Natural killer cell (primary cell): ENCODE data around the gene LGALS9B. TPM values are rescaled to one million over a fixed set of nuclear protein-coding genes. Genes with fewer than 3 reads are reported as not detected.
"Not testable (repeated sequence)": the region's sequence is repeated elsewhere in the genome, so short reads cannot be mapped to it uniquely, and the experiment has no call there.

Experiments
- ATAC-seq, 3 donors: fragments of 150-1000 bp in 2 of 3; fragments of 200-7000 bp in 1 of 3; cut with Tn5 transposase; 1 replicate in 1 of 3; 2 replicates in 2 of 3; pipeline ENCODE4 v1.10.0; 2021; ENCODE audit warnings: mild to moderate bottlenecking in 2 of 3, moderate library complexity in 2 of 3
- DNase-seq, 2 donors: peaks; one replicate each; pipeline versions ENCODE4 v3.0.0 to v3.0.0-alpha.2; 2013 to 2021; ENCODE audit warnings: mixed read lengths in 1 of 2
- H3K27ac ChIP-seq: one replicate; pipeline ENCODE4 v1.5.1; 2013; ENCODE audit warnings: mild to moderate bottlenecking, low read length
- H3K27me3 ChIP-seq: one replicate; pipeline ENCODE4 v1.6.1; 2013; ENCODE audit warnings: low read length; ENCODE audit not compliant: control insufficient read depth, insufficient read depth
- H3K36me3 ChIP-seq: one replicate; pipeline ENCODE4 v1.6.1; 2013; ENCODE audit warnings: low read length; ENCODE audit not compliant: control insufficient read depth, insufficient read depth
- H3K4me1 ChIP-seq: one replicate; pipeline ENCODE4 v1.6.1; 2013; ENCODE audit warnings: low read length; ENCODE audit not compliant: control insufficient read depth, insufficient read depth
- H3K4me3 ChIP-seq: one replicate; pipeline ENCODE4 v1.5.1; 2013; ENCODE audit warnings: low read length
- H3K9me3 ChIP-seq: one replicate; pipeline ENCODE4 v1.6.1; 2013; ENCODE audit warnings: low read length; ENCODE audit not compliant: control insufficient read depth, insufficient read depth
- H3K27ac Mint-ChIP-seq, 2 donors: one replicate each; pipeline ENCODE4 v1.8.0; 2022; ENCODE audit warnings: mild to moderate bottlenecking in 2 of 2, mixed read lengths in 2 of 2, moderate library complexity in 1 of 2
- H3K27me3 Mint-ChIP-seq, 2 donors: one replicate each; pipeline ENCODE4 v1.8.0; 2022; ENCODE audit warnings: low read depth in 2 of 2, mixed read lengths in 2 of 2
- H3K36me3 Mint-ChIP-seq: one replicate; pipeline ENCODE4 v1.8.0; 2022; ENCODE audit warnings: mixed read lengths
- H3K4me1 Mint-ChIP-seq, 2 donors: one replicate each; pipeline ENCODE4 v1.8.0; 2022; ENCODE audit warnings: mixed read lengths in 2 of 2
- H3K4me3 Mint-ChIP-seq: one replicate; pipeline ENCODE4 v1.8.0; 2022; ENCODE audit warnings: mild to moderate bottlenecking, moderate library complexity, mixed read lengths
- H3K9me3 Mint-ChIP-seq, 2 donors: one replicate each; pipeline ENCODE4 v1.8.0; 2022; ENCODE audit warnings: mixed read lengths in 2 of 2
- WGBS: methylation state at CpG from one replicate; pipeline ENCODE4 v1.1.7; 2013; ENCODE audit warnings: missing lambda C conversion rate; ENCODE audit not compliant: insufficient coverage; 5-methylcytosine and 5-hydroxymethylcytosine counted together
- intact Hi-C: fragments of 100-400 bp; cut with micrococcal nuclease; formaldehyde crosslinking; loops from one replicate; pipeline ENCODE4 v1.14.2; 2022
- total RNA-seq, 4 donors: library from RNA; stranded (reverse); fragments of 120-200 nt in 1 of 4; gene quantifications; one replicate each; pipeline versions ENCODE4 v1.2.3 to v1.2.4, GENCODE V29; 2013 to 2022

LGALS9B gene
- total RNA-seq, 3 donors from 2014 or later (not counting 1 experiment from before 2014, with no cell fraction given) = 40.8 to 131 (median 50.8) TPM

- H3K4me3 ChIP-seq, ATAC-seq, H3K9me3 Mint-ChIP-seq, H3K9me3 ChIP-seq, DNase-seq, H3K27ac ChIP-seq, H3K4me1 Mint-ChIP-seq, H3K4me3 Mint-ChIP-seq, H3K27me3 Mint-ChIP-seq, intact Hi-C loops, H3K36me3 ChIP-seq, H3K36me3 Mint-ChIP-seq, H3K27ac Mint-ChIP-seq, H3K4me1 ChIP-seq, H3K27me3 ChIP-seq: not testable (repeated sequence)
- WGBS = 75% methylated on average over 5 of the region's 11 CpGs
These were observed 34.6 kb upstream of the LGALS9B start for GRCh38 chr17:20501896-20502295.

GRCh38 chr17:20500346-20500745 lies 33.0 kb upstream of the LGALS9B start:
- H3K4me3 ChIP-seq, ATAC-seq, H3K36me3 ChIP-seq, DNase-seq, H3K9me3 ChIP-seq, H3K27ac ChIP-seq, H3K27me3 ChIP-seq, H3K36me3 Mint-ChIP-seq, H3K4me1 ChIP-seq, intact Hi-C loops, H3K9me3 Mint-ChIP-seq, H3K4me1 Mint-ChIP-seq, H3K27me3 Mint-ChIP-seq, H3K4me3 Mint-ChIP-seq, H3K27ac Mint-ChIP-seq: not testable (repeated sequence)
- WGBS = 100% methylated on average over 1 of the region's 4 CpGs

DNA sequence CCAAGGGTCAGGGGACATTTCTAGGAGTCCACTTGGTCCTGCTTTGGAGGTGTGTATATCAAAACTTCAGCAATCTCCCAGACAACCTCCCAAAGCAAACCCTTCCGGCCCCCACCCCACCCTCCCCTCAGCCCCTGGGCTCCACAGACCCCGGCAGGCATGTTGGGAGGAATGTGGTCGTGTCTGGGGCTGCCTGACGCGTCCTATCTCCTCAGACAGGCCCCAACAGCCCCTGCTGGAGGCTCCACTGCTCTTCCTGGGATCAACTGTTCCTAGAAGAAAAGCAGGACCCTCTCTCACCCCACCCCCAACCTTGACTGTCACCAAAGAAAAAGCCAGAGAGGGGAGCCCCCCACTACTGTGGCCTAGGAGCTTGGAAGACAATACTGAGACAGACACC lies 28.1 kb upstream of the LGALS9B start:
- H3K4me1 ChIP-seq, H3K27me3 ChIP-seq, H3K4me1 Mint-ChIP-seq, H3K36me3 Mint-ChIP-seq, H3K27ac Mint-ChIP-seq, ATAC-seq, H3K4me3 Mint-ChIP-seq, H3K27me3 Mint-ChIP-seq, intact Hi-C loops, H3K36me3 ChIP-seq, H3K4me3 ChIP-seq, H3K27ac ChIP-seq, DNase-seq, H3K9me3 ChIP-seq, H3K9me3 Mint-ChIP-seq: not testable (repeated sequence)
- no CpG with 5 or more reads among the region's 5 CpGs for WGBS

- ATAC-seq, H3K4me1 Mint-ChIP-seq, H3K27me3 ChIP-seq, intact Hi-C loops, H3K4me3 Mint-ChIP-seq, H3K4me3 ChIP-seq, H3K36me3 Mint-ChIP-seq, H3K4me1 ChIP-seq, H3K9me3 ChIP-seq, H3K27ac ChIP-seq, DNase-seq, H3K36me3 ChIP-seq, H3K27me3 Mint-ChIP-seq, H3K27ac Mint-ChIP-seq, H3K9me3 Mint-ChIP-seq: not testable (repeated sequence)
- WGBS = 78% methylated on average over 5 of the region's 9 CpGs
These were observed 27.4 kb upstream of the LGALS9B start for GRCh38 chr17:20494735-20495134.

GRCh38 chr17:20494147-20494546 lies 26.8 kb upstream of the LGALS9B start:
- H3K4me1 ChIP-seq, H3K27ac ChIP-seq, H3K4me3 Mint-ChIP-seq, H3K9me3 ChIP-seq, H3K4me1 Mint-ChIP-seq, H3K36me3 ChIP-seq, H3K27me3 Mint-ChIP-seq, H3K27ac Mint-ChIP-seq, intact Hi-C loops, H3K36me3 Mint-ChIP-seq, H3K4me3 ChIP-seq, DNase-seq, ATAC-seq, H3K27me3 ChIP-seq, H3K9me3 Mint-ChIP-seq: not testable (repeated sequence)
- no CpG with 5 or more reads among the region's 9 CpGs for WGBS

GRCh38 chr17:20492971-20493370 lies 25.6 kb upstream of the LGALS9B start:
- H3K4me1 Mint-ChIP-seq, H3K9me3 Mint-ChIP-seq, H3K4me3 ChIP-seq, H3K27me3 Mint-ChIP-seq, DNase-seq, intact Hi-C loops, H3K27me3 ChIP-seq, H3K27ac ChIP-seq, H3K9me3 ChIP-seq, H3K27ac Mint-ChIP-seq, H3K4me1 ChIP-seq, H3K36me3 Mint-ChIP-seq, H3K36me3 ChIP-seq, H3K4me3 Mint-ChIP-seq: not testable (repeated sequence)
- WGBS = 98% methylated on average over 5 of the region's 8 CpGs
- peak in 1 of 3 donors; percentile 24 for ATAC-seq

GRCh38 chr17:20492099-20492498 lies 24.8 kb upstream of the LGALS9B start:
- intact Hi-C loops, H3K4me3 Mint-ChIP-seq, ATAC-seq, H3K27me3 ChIP-seq, H3K27ac ChIP-seq, H3K36me3 Mint-ChIP-seq, H3K36me3 ChIP-seq, H3K9me3 ChIP-seq, H3K4me1 ChIP-seq, DNase-seq, H3K9me3 Mint-ChIP-seq, H3K27ac Mint-ChIP-seq, H3K4me1 Mint-ChIP-seq, H3K4me3 ChIP-seq, H3K27me3 Mint-ChIP-seq: not testable (repeated sequence)
- 96% methylated on average over 3 of the region's 6 CpGs for WGBS

- H3K4me3 ChIP-seq, H3K27me3 ChIP-seq, H3K4me1 ChIP-seq, H3K36me3 Mint-ChIP-seq, H3K27ac Mint-ChIP-seq, ATAC-seq, H3K4me1 Mint-ChIP-seq, H3K27me3 Mint-ChIP-seq, intact Hi-C loops, H3K4me3 Mint-ChIP-seq, H3K9me3 Mint-ChIP-seq, H3K36me3 ChIP-seq, H3K9me3 ChIP-seq, H3K27ac ChIP-seq, DNase-seq: not testable (repeated sequence)
- 74% methylated on average over 4 of the region's 6 CpGs for WGBS
These were observed 17.6 kb upstream of the LGALS9B start for GRCh38 chr17:20484930-20485329.
